GM21515 (cell line): Measurements from ENCODE around the gene GRIN2D.
"Not testable (repeated sequence)": the region's sequence is repeated elsewhere in the genome, so short reads cannot be mapped to it uniquely, and the experiment has no call there.

ENCODE experiments used
- ATAC-seq: cut with Tn5 transposase; IDR thresholded peaks from one replicate; pipeline ENCODE4 v1.9.1; 2021; ENCODE audit not compliant: unreplicated experiment

Gene GRIN2D

GRCh38 chr19:48371367-48371766 lies 22.1 kb upstream of the GRIN2D start:
- ATAC-seq, result no peak

DNA sequence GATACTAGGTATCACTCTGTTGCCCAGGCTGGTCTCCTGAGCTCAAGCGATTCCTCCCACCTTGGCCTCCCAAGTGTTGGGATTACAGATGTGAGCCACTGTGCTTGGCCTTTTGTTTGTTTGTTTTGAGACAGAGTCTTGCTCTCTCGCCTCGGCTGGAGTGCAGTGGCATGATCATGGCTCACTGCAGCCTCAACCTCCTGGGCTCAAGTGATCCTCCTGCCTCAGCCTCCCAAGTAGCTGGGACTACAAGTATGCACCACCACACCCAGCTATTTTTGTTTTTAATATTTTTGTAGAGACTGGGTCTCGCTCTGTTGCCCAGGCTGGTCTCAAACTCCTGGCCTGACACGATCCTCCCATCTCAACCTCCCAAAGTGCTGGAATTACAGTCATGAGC lies 21.7 kb upstream of the GRIN2D start:
- not testable (repeated sequence) for ATAC-seq

DNA sequence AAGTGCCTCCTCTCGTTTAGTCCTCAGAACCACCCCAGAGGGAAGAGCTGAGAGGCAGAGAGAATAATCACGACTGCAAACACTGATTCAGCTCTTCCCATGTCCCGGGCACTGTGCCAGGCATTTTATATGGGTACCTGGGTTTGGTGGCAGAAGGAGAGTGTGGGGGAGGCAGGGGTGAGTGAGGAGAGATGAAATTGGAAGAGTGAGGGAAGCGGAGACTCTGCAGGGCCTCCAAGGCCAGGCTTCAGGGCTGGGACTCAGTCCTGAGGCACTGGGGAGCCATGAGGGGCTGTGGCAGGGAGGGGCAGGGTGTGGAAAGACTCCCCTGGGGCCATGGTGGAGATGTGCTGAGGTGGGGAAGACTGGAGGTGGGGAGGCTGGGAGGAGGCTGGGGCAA lies 20.6 kb upstream of the GRIN2D start:
- ATAC-seq, result no peak

DNA sequence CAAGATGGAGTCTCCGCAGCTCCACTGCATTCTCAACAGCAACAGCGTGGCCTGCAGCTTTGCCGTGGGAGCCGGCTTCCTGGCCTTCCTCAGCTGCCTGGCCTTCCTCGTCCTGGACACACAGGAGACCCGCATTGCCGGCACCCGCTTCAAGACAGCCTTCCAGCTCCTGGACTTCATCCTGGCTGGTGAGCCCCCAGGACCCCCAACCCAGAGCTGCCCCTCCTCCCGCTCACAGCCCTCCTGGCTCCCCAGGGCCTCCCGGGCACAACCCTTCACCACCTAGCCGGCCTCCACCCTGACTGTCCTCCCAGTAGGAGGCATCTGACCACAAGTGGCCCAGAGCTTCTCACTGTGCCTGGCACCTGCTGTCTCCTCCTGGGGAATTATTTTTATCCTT lies 19.9 kb upstream of the GRIN2D start:
- ATAC-seq, result no peak

DNA sequence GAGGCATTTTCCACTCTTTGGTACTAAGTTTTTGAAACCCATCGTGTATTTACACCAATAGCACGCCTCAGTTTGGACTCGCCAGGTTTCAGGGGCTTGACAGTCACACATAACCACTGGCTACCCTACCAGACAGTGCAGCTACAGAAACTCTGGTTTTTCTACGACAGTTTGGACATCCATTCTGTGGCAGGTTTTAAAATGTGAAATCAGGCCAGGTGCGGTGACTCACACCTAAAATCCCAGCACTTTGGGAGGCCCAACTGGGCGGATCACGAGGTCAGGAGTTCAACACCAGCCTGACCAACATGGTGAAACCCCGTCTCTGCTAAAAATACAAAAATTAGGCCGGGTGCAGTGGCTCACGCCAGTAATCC lies 15.3 kb upstream of the GRIN2D start:
- ATAC-seq, result no peak

DNA sequence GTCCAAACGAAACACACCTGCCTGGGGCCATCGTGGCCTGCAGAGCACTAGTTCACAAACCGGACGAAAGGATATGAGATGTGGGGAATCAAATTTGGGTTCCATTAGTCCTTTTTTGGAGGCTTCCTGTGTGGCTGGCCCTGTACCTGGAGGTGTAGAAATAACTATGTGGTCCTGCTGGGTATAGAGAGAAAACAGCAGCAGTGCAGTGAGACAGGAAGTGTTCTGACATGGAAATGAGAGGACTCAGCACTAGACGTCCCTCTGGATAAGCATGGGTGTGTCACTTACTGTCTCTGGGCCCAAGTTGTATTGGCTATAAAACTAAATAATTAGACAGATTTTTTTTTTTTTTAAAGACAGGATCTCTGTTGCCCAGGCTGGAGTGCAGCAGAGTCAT lies 14.4 kb upstream of the GRIN2D start:
- no peak for ATAC-seq

- ATAC-seq, result no peak
These were observed 12.1 kb upstream of the GRIN2D start for GRCh38 chr19:48381178-48381950.

GRCh38 chr19:48382286-48382685 lies 11.2 kb upstream of the GRIN2D start:
- no peak for ATAC-seq

DNA sequence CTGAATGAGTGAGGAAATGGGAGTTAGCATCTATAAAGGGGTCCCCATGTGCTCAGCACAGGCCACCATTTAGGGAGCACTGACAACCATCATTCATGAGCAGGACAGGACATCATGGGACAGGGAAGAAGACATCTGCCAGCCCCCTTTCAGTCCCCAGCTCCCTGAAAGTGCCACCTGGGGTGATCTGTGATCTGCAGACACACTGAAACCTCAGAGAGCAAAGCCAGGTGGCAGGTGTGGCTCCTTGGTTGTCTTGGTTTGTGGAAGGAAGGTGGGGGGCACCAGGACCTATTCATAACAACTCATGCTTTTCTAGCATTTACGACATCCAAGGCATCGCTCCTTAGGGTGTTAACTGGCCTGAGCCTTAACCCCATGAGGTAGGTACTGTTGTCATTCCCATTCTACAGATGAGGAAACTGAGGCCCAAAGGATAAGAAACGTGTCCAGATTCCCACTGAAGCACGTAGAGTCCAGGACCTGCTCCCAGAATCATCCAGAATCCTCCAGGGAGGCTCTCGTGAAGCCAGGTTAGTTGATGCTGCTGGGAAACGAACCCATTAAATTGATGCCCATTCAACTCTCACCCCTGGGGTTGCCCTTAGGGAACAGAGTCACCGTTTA lies 7.9 kb upstream of the GRIN2D start:
- no peak for ATAC-seq

DNA sequence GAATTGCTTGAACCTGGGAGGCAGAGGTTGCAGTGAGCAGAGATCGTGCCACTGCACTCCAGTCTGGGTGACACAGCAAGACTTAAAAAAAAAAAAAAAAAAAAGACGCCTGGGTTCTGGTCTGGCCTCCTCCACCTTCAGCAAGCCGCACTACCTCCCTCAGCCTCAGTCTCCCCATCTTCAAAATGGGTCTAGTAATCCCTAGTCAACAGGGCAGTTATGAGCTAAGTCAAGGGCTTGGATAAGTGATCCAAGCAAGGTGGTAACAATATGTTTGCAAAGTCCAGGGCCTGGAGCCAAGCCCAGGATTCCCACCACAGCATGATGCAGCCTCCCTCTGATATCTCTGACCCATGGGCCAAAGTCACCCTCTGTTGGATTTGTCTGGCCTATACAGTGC lies 6.5 kb upstream of the GRIN2D start:
- ATAC-seq, result no peak

- no peak for ATAC-seq
These were observed 3.0 kb upstream of the GRIN2D start for GRCh38 chr19:48390188-48391099.

DNA sequence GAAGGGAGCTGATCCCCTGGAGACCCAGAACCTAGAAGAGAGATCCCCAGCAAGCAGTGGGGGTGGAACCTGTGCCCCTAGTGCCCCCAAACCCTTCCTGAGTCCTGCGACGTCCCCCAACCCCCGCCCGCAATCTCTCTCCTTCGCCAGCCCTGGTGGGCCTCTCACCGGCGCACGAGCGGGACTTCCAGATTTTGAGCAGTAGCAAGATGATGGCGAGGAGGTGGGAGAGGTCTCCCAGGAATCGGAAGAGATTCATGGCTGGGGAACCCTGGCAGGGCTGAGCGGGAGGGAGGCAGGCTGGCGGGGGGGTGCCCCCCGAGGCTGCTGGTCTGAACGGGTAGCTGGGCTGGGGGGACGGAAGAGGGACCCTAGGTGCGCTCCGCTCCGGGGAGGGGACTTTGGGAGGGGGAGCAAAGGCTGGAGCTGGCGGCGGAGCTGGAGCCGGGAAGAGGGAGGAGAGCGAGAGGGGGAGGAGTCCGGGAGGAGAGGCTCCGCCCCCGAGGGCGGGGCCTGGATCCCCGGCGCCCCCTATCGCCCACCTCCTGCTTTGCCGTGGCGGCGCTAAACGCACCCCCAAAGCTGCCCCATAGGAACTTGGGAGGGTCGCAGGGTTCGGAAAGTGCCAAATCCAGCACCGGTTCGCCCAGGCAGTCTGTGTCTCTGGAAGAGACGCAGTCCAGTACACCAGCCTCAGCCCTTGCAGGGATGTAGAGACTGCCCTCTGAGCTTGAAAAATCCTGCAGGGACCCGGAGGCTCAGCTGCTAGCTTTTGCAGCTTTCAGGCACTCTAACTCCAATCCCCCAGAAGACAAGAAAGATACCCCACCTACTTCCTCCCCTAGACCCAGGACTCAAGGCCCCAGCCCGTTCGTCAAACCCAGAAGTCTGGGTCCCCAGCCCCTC lies 2.1 kb upstream of the GRIN2D start, which contains the start of gene KDELR1:
KDELR1 (minus strand) TSS at position 452 of the 906 bp plus-strand sequence; CDS start at position 259, 193 bp downstream.
- ATAC-seq, result no peak

DNA sequence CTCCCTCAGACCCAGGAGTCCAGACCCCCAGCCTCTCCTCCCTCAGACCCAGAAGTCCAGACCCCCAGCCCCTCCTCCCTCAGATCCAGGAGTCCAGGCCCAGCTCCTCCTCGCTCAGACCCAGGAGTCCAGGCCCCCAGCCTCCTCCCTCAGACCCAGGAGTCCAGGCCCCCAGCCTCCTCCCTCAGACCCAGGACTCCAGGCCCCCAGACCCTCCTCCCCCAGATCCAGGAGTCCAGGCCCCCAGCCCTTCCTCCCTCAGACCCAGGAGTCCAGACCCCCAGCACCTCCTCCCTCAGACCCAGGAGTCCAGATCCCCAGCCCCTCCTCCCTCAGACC lies 1.5 kb upstream of the GRIN2D start:
- ATAC-seq, result not testable (repeated sequence)

DNA sequence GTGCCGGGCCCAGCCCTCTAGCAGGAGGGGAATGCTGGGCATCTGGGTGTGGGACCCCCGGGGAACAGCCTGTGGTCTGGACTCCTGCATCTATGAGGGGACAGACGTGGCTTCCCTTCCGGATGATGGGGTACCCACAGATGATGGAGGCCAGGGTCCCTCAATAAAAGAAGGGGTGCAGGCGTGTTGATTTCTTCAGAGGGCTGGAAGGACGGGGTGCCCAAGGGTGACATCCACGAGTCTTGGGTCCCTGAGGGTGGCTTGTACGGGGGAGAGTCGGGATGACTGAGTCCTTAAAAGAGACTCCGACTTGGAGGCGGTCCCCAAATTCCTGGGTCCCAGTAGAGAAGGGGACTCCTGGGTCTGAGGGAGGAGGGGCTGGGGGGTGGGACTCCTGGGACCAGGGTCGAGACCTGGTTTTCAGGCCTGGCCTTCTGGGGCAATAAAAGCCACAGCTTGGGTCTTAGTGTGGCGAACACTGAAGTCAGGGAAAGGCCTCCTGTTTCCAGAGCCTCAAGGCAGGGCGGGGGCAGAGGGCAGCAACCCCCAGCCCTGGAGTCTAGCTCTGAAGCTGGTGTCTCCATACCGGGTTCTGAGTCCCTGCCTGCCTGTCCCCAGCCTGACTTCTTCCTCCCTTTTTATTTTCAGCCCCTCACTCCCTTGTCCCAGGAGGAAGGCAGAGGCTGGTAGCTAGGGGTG lies 459 bp upstream of the GRIN2D start:
- no peak for ATAC-seq

- no peak for ATAC-seq
These were observed 1.1 kb downstream of the GRIN2D start for GRCh38 chr19:48394331-48395169.

DNA sequence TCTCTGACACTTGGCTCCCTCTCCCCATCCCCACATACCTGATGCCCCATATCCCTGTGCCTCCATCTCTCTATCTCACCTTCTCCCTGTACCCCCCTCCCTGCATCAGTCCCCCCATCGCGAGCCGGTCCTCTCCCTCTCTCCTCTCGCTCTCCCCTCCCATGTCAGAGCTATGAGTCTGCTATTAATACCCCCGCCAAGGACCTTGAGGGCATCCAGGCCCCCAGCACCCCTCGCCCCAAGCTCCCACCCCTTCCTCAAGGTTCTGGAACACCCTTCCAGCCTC lies 1.6 kb downstream of the GRIN2D start:
- ATAC-seq, result no peak

- no peak for ATAC-seq
These were observed 2.0 kb downstream of the GRIN2D start for GRCh38 chr19:48395499-48395898.

DNA sequence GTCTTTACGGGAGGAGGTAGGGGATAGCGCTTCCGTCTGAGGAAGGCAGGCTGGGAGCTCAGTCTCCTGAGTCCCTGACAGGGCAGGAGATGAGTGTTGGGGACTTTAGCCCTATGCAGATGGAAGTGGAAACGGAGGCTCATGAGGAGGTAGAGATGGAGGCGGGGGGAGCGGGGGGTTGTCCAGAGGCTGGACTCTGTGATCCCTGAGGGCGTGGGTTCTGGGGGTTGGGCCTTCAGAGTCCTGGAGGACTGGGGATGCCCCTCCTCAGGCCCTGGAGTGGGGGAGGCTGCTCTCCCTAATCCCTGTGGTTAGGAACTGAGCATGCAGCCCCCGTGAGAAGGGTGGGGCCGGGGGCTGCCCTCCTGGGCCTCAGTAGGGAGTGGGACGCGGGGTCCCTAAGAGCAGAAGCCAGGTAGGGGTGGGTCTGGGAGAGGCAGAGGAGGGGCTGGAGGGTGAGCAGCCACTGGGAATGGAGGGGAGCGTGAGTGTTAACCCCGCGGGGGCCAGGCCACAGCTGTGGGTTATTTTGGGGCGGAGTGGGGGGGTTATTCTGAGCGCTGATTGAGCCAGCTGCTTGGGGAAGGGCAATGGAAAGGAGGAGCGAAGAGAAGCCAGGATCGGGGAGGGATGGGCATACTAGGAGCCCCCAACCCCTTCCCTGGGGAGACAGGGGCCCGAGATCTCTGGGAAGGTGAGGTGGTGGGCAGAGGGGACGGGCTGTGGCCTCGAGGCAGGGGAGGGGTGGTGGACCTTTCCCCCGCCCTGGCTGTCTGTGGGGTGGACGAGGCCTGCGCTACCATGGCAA lies 2.8 kb downstream of the GRIN2D start:
- no peak for ATAC-seq

GRCh38 chr19:48396824-48397176 lies 3.3 kb downstream of the GRIN2D start:
- no peak for ATAC-seq
